Tibial nerve (tissue), 4 donors: Measurements from ENCODE around the gene EFCAB6. TPM values are rescaled to one million over a fixed set of nuclear protein-coding genes. Genes with fewer than 3 reads are reported as not detected.

ENCODE experiments used
- DNase-seq, 2 donors: peaks; one replicate each; pipeline ENCODE4 v3.0.0-alpha.2; 2019; ENCODE audit warnings: low spot score in 2 of 2
- H3K27ac ChIP-seq, 4 donors: fragments of 200-600 bp; sonication (generic) in 3 of 4; one replicate each; pipeline ENCODE4 v1.5.1; 2017 to 2019; ENCODE audit warnings: mild to moderate bottlenecking in 1 of 4
- H3K27me3 ChIP-seq, 2 donors: fragments of 200-600 bp; sonication (generic) in 1 of 2; one replicate each; pipeline versions ENCODE4 v1.5.1 to v1.6.0; 2017 to 2019
- H3K36me3 ChIP-seq, 3 donors: fragments of 200-600 bp; sonication (generic); one replicate each; pipeline ENCODE4 v1.5.1; 2018 to 2019
- H3K4me1 ChIP-seq, 4 donors: fragments of 200-600 bp; sonication (generic) in 3 of 4; one replicate each; pipeline ENCODE4 v1.5.1; 2017 to 2019
- H3K4me3 ChIP-seq, 4 donors: fragments of 200-600 bp; sonication (generic) in 3 of 4; one replicate each; pipeline ENCODE4 v1.5.1; 2017 to 2019; ENCODE audit warnings: mild to moderate bottlenecking in 1 of 4, moderate library complexity in 1 of 4
- H3K9me3 ChIP-seq, 4 donors: fragments of 200-600 bp; sonication (generic) in 3 of 4; one replicate each; pipeline ENCODE4 v1.5.1; 2017 to 2019
- EP300 ChIP-seq, 2 donors: sonication (generic); formaldehyde crosslinking; IDR thresholded peaks; one replicate each; pipeline ENCODE4 v1.6.1; 2017; ENCODE audit warnings: antibody characterized with exemption in 2 of 2, mild to moderate bottlenecking in 1 of 2
- POLR2A ChIP-seq, 2 donors: fragments of 450-650 bp; IDR thresholded peaks; one replicate each; pipeline ENCODE4 v1.6.1; 2017; ENCODE audit warnings: antibody characterized with exemption in 2 of 2, mild to moderate bottlenecking in 2 of 2, moderate library complexity in 2 of 2
- WGBS, 2 donors: methylation state at CpG; one replicate each; pipeline ENCODE4 v1.1.5; 2018; 5-methylcytosine and 5-hydroxymethylcytosine counted together
- total RNA-seq, 4 donors: library from RNA; depleted of rRNA; stranded (reverse); fragments of >200 nt; gene quantifications; one replicate each; pipeline ENCODE4 v1.1.0, GENCODE V29; 2016
- TF ChIP-seq, protein P1 (sequence below), 5 experiments: fragments of 200-600 bp in 3 of 5; fragments of 450-650 bp in 2 of 5; sonication (generic) in 3 of 5; IDR thresholded peaks; one replicate each; pipeline ENCODE4 v1.5.1; 2016 to 2019; ENCODE audit warnings: antibody characterized with exemption in 5 of 5, mild to moderate bottlenecking in 3 of 5, moderate library complexity in 2 of 5

The EFCAB6 gene
- total RNA-seq, 4 donors from 2014 or later, result 3.3 to 9.2 (median 6.8) TPM

GRCh38 chr22:43755011-43755410, 57.1 kb downstream of the EFCAB6 start:
- Histone ChIP-seq H3K36me3 (peaks cover 0 to 14% (median 0%) of the 10 kb centered on the region in 3 donors), H3K4me3 (no peak overlapping the region), H3K27ac (no peak overlapping the region), H3K4me1 (no peaks in the 10 kb centered on the region), H3K27me3 (no peaks in the 10 kb centered on the region), H3K9me3 (no peaks in the 10 kb centered on the region)
- WGBS, 2 donors, result 83 to 91% methylated on average over 2 of the region's 2 CpGs
- DNase-seq, result no peak
- TF ChIP-seq EP300 (IDR thresholded peaks at IDR 0.05) (no peak), POLR2A (IDR thresholded peaks at IDR 0.05) (no peak)
- TF ChIP-seq, protein P1, sequence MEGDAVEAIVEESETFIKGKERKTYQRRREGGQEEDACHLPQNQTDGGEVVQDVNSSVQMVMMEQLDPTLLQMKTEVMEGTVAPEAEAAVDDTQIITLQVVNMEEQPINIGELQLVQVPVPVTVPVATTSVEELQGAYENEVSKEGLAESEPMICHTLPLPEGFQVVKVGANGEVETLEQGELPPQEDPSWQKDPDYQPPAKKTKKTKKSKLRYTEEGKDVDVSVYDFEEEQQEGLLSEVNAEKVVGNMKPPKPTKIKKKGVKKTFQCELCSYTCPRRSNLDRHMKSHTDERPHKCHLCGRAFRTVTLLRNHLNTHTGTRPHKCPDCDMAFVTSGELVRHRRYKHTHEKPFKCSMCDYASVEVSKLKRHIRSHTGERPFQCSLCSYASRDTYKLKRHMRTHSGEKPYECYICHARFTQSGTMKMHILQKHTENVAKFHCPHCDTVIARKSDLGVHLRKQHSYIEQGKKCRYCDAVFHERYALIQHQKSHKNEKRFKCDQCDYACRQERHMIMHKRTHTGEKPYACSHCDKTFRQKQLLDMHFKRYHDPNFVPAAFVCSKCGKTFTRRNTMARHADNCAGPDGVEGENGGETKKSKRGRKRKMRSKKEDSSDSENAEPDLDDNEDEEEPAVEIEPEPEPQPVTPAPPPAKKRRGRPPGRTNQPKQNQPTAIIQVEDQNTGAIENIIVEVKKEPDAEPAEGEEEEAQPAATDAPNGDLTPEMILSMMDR (IDR thresholded peaks at IDR 0.05), result no peak

- TF ChIP-seq POLR2A (IDR thresholded peaks at IDR 0.05) (no peak), EP300 (IDR thresholded peaks at IDR 0.05) (no peak)
- TF ChIP-seq, protein P1 (IDR thresholded peaks at IDR 0.05), result no peak
- H3K4me1 ChIP-seq, result no peaks in the 10 kb centered on the region
- no peaks in the 10 kb centered on the region for H3K27me3 ChIP-seq
- no peak overlapping the region for H3K4me3 ChIP-seq
- H3K27ac ChIP-seq, result no peak overlapping the region
- 73 to 75% methylated on average over 5 of the region's 5 CpGs for WGBS, 2 donors
- H3K9me3 ChIP-seq, result no peaks in the 10 kb centered on the region
- DNase-seq, result no peak
- peaks cover 0 to 14% (median 0%) of the 10 kb centered on the region in 3 donors for H3K36me3 ChIP-seq
Observed at GRCh38 chr22:43754176-43754575, 57.9 kb downstream of the EFCAB6 start.

GRCh38 chr22:43753688-43754087, 58.4 kb downstream of the EFCAB6 start:
- H3K36me3 ChIP-seq, result peaks cover 0 to 14% (median 0%) of the 10 kb centered on the region in 3 donors

GRCh38 chr22:43750751-43751150, 61.4 kb downstream of the EFCAB6 start:
- TF ChIP-seq EP300 (IDR thresholded peaks at IDR 0.05) (no peak), POLR2A (IDR thresholded peaks at IDR 0.05) (no peak)
- TF ChIP-seq, protein P1 (IDR thresholded peaks at IDR 0.05), result no peak
- Histone ChIP-seq H3K4me1 (peaks cover 0 to under 1% (median 0%) of the 10 kb centered on the region in 4 donors), H3K36me3 (peaks cover 0 to 14% (median 0%) of the 10 kb centered on the region in 3 donors), H3K27ac (no peak overlapping the region), H3K27me3 (no peaks in the 10 kb centered on the region), H3K4me3 (no peak overlapping the region), H3K9me3 (no peaks in the 10 kb centered on the region)
- DNase-seq, result no peak
- 67 to 68% methylated on average over 3 of the region's 3 CpGs for WGBS, 2 donors

More at GRCh38 chr22:43753688-43754087, 58.4 kb downstream of the EFCAB6 start:
- H3K27ac ChIP-seq, result no peak overlapping the region
- H3K27me3 ChIP-seq, result no peaks in the 10 kb centered on the region
- no peaks in the 10 kb centered on the region for H3K9me3 ChIP-seq
- DNase-seq, result no peak
- H3K4me3 ChIP-seq, result no peak overlapping the region
- WGBS, 2 donors, result 43 to 59% methylated on average over 2 of the region's 2 CpGs
- TF ChIP-seq, protein P1 (IDR thresholded peaks at IDR 0.05), result no peak
- TF ChIP-seq EP300 (IDR thresholded peaks at IDR 0.05), result no peak
- no peak for TF ChIP-seq POLR2A (IDR thresholded peaks at IDR 0.05)
- no peaks in the 10 kb centered on the region for H3K4me1 ChIP-seq

GRCh38 chr22:43749473-43749872, 62.6 kb downstream of the EFCAB6 start:
- H3K4me3 ChIP-seq, result no peak overlapping the region
- H3K9me3 ChIP-seq, result no peaks in the 10 kb centered on the region
- H3K36me3 ChIP-seq, result peaks cover 0 to 13% (median 0%) of the 10 kb centered on the region in 3 donors
- H3K27me3 ChIP-seq, result no peaks in the 10 kb centered on the region
- no peak overlapping the region for H3K27ac ChIP-seq
- DNase-seq, result no peak
- peaks cover 0 to 12% (median 0%) of the 10 kb centered on the region in 4 donors for H3K4me1 ChIP-seq
- TF ChIP-seq POLR2A (IDR thresholded peaks at IDR 0.05), result no peak
- no peak for TF ChIP-seq EP300 (IDR thresholded peaks at IDR 0.05)
- TF ChIP-seq, protein P1 (IDR thresholded peaks at IDR 0.05), result no peak
- WGBS, 2 donors, result 83 to 87% methylated on average over 15 of the region's 15 CpGs
